Measurements from ENCODE around the gene SDK2. TPM values are rescaled to one million over a fixed set of nuclear protein-coding genes. Genes with fewer than 3 reads are reported as not detected.

SDK2 gene
- total RNA-seq, 2 donors from 2014 or later = 1.5 to 5.6 TPM

DNA sequence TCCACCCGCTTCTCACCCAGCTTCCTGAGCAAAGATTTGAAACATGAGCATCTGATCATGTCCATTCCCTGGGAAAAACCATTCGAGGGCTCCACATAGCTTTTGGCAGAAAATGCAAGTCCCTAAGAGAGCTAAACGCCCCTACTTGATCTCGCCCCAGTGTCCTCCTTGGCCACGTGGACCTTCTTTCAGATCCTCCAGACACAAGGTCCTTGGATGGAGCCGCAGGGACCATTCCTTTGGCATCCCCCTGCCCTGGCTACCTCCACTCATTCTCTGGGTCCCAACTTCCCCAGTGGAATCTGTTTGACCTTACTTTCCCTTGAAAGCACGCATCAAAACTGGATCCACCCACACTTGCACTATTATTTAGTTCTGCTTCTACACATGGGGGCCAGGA lies 146.5 kb downstream of the SDK2 start:
- Histone ChIP-seq H3K4me1 (no peaks in the 10 kb centered on the region), H3K36me3 (no peaks in the 10 kb centered on the region), H3K27ac (no peak overlapping the region), H3K9me3 (no peaks in the 10 kb centered on the region), H3K4me3 (no peak overlapping the region), H3K27me3 (no peaks in the 10 kb centered on the region)
- no peak for DNase-seq (ENCODE audit: low spot score)
- TF ChIP-seq, protein P1, sequence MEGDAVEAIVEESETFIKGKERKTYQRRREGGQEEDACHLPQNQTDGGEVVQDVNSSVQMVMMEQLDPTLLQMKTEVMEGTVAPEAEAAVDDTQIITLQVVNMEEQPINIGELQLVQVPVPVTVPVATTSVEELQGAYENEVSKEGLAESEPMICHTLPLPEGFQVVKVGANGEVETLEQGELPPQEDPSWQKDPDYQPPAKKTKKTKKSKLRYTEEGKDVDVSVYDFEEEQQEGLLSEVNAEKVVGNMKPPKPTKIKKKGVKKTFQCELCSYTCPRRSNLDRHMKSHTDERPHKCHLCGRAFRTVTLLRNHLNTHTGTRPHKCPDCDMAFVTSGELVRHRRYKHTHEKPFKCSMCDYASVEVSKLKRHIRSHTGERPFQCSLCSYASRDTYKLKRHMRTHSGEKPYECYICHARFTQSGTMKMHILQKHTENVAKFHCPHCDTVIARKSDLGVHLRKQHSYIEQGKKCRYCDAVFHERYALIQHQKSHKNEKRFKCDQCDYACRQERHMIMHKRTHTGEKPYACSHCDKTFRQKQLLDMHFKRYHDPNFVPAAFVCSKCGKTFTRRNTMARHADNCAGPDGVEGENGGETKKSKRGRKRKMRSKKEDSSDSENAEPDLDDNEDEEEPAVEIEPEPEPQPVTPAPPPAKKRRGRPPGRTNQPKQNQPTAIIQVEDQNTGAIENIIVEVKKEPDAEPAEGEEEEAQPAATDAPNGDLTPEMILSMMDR (IDR thresholded peaks at IDR 0.05) = no peak

DNA sequence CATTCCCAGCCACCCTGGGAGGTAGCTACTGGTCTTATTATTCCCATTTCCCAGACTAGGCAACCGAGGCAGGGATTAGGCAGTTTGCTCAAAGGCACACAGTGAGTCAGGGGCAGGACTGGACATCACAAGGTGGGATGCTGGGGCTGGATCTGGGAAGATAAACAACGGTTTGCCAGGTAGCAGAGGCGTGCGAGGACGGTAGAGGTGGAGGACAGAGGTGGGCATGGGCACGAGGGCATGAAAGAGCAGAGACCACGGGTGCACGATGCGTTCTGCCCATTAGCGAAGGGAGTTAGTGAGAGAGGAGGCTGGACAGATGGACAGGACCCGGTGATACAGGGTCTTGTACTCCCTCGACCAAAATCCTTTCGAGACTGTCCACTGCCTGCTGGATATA lies 148.0 kb downstream of the SDK2 start:
- Histone ChIP-seq H3K4me3 (no peak overlapping the region), H3K36me3 (no peaks in the 10 kb centered on the region), H3K27ac (no peak overlapping the region), H3K4me1 (no peaks in the 10 kb centered on the region), H3K27me3 (no peaks in the 10 kb centered on the region), H3K9me3 (no peaks in the 10 kb centered on the region)
- TF ChIP-seq, protein P1 (IDR thresholded peaks at IDR 0.05) = no peak
- no peak for DNase-seq (ENCODE audit: low spot score)

DNA sequence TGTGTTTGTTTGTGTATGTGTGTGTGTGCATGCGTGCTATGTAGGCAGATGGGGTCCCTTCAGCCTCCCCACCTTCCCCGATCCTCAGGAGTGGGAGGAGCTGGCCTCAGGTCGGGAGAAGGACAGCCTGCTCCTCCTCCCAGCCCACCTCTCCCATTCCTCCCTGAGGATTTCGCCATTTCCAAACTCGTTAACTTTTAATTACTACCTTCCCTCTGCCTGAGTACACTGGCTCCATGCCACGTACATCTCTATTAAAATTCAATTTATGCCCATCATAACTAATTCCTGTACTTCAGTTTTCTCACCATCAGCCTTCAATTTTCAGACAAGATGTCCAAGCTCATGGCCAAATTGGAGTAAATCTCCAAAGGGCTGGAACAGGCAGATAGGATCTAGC lies 148.6 kb downstream of the SDK2 start:
- no peaks in the 10 kb centered on the region for H3K27me3 ChIP-seq
- no peaks in the 10 kb centered on the region for H3K36me3 ChIP-seq
- TF ChIP-seq, protein P1 (IDR thresholded peaks at IDR 0.05) = no peak

DNA sequence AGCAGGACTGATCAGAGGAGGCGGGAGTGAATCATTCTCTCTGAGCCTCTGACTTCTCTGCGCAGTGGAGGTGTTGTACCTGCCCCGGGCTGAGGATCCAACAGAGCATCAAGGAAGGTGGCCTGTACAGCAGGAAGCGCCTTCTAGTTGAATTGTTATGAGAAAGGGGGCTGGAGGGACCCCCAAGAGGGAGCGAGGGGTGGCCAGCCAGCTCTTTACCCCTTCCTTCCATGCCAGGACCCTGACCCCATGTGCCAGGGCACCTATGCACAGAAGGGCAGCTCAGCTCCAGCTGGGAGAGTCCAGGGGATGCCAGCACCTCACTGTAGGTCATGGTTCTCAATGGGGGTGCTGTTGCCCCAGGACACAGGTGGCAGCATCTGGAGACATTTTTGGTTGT lies 149.3 kb downstream of the SDK2 start:
- no peaks in the 10 kb centered on the region for H3K27me3 ChIP-seq
- TF ChIP-seq, protein P1 (IDR thresholded peaks at IDR 0.05) = no peak
- H3K4me1 ChIP-seq = no peaks in the 10 kb centered on the region
- no peak for DNase-seq (ENCODE audit: low spot score)
- no peak overlapping the region for H3K4me3 ChIP-seq
- no peak overlapping the region for H3K27ac ChIP-seq
- no peaks in the 10 kb centered on the region for H3K36me3 ChIP-seq
- no peaks in the 10 kb centered on the region for H3K9me3 ChIP-seq

More for the DNA sequence above, 148.6 kb downstream of the SDK2 start:
- no peak for DNase-seq (ENCODE audit: low spot score)
- no peaks in the 10 kb centered on the region for H3K4me1 ChIP-seq
- no peak overlapping the region for H3K27ac ChIP-seq
- H3K4me3 ChIP-seq = no peak overlapping the region
- H3K9me3 ChIP-seq = no peaks in the 10 kb centered on the region

DNA sequence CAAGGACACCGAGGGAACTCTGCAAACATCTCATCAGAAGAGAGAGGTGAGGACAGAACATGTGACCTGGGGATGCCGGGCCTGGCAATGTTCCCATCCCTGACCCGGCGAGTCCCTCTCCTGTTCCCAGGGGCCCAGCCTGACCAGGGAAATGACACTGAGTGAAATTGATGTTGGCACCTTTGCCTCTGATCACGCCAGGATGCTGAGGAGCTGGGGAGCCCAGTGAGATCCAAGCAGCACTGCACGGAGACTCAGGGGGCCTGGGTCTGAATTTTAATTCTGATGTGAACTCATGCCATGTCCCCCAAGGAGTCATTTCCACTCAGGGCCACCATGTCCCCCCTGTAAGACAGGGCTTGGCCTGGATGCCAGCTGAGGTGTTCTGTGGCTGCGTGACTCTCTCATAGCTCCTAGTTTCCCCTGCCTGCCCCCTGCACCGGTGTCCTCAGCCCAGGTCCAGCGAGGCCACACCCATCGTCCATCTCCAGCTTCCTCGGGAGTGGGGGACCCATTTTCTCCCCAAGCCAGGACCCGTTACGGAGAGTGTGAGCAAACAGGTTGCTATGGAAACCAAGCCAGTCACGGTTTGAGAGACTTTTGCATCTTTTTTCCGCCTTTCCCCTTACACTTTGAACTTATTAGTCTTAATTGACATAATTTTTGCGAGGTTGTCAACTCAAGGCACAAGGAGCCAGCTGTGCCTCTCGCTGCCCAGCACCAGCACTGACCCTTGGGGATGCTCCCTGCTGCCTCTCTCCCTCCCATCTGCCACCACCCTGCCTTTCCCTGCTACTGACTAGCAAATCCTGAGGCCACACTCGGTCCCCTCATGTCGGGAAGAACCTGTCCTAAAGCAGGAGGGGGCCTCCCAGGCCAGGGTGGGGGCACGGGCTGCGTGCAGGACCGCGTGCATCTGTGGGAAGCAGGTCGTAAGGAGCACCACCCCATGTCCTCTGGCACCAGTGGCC lies 150.0 kb downstream of the SDK2 start:
- Histone ChIP-seq H3K9me3 (no peaks in the 10 kb centered on the region), H3K36me3 (no peaks in the 10 kb centered on the region), H3K4me1 (no peaks in the 10 kb centered on the region), H3K27me3 (no peaks in the 10 kb centered on the region), H3K4me3 (no peak overlapping the region), H3K27ac (no peak overlapping the region)
- TF ChIP-seq, protein P1 (IDR thresholded peaks at IDR 0.05) = no peak
- DNase-seq (ENCODE audit: low spot score) = no peak

All from right atrium auricular region (tissue), 2 donors.